GM19463 (cell line): Measurements from ENCODE around the gene BAIAP3.
A peak's percentile ranks its signal among the peaks of the same experiment; 100 is the strongest.

ENCODE experiments used
- ATAC-seq: cut with Tn5 transposase; IDR thresholded peaks from one replicate; pipeline ENCODE4 v1.9.1; 2021; ENCODE audit warnings: mild to moderate bottlenecking, moderate library complexity; ENCODE audit not compliant: unreplicated experiment

Gene BAIAP3

GRCh38 chr16:1332618-1333148 lies 762 bp upstream of the BAIAP3 start:
- ATAC-seq: no peak

GRCh38 chr16:1333854-1334700 lies 632 bp downstream of the BAIAP3 start:
- ATAC-seq: no peak

- no peak for ATAC-seq
These were observed 1.3 kb downstream of the BAIAP3 start for GRCh38 chr16:1334739-1335138.

GRCh38 chr16:1335211-1335971 lies 1.9 kb downstream of the BAIAP3 start:
- ATAC-seq: no peak

GRCh38 chr16:1335996-1336395 lies 2.6 kb downstream of the BAIAP3 start:
- ATAC-seq: no peak

- ATAC-seq: no peak
These were observed 3.2 kb downstream of the BAIAP3 start for GRCh38 chr16:1336619-1337018.

- no peak for ATAC-seq
These were observed 4.0 kb downstream of the BAIAP3 start for GRCh38 chr16:1337486-1337885.

- ATAC-seq: no peak
These were observed 4.8 kb downstream of the BAIAP3 start for GRCh38 chr16:1338119-1338730.

- no peak for ATAC-seq
These were observed 5.6 kb downstream of the BAIAP3 start for GRCh38 chr16:1338855-1339675.

- no peak for ATAC-seq
These were observed 7.5 kb downstream of the BAIAP3 start for GRCh38 chr16:1340730-1341494.

- no peak for ATAC-seq
These were observed 8.3 kb downstream of the BAIAP3 start for GRCh38 chr16:1341495-1342420.

GRCh38 chr16:1342526-1343427 lies 9.3 kb downstream of the BAIAP3 start:
- peak; percentile 94 for ATAC-seq

- no peak for ATAC-seq
These were observed 10.2 kb downstream of the BAIAP3 start for GRCh38 chr16:1343428-1344242.

- no peak for ATAC-seq
These were observed 11.1 kb downstream of the BAIAP3 start for GRCh38 chr16:1344499-1344898.

- ATAC-seq: no peak
These were observed 11.6 kb downstream of the BAIAP3 start for GRCh38 chr16:1345087-1345486.

GRCh38 chr16:1345651-1346421 lies 12.4 kb downstream of the BAIAP3 start:
- no peak for ATAC-seq
